ENCODE results near the gene RFC5.
"Not testable (repeated sequence)": the region's sequence is repeated elsewhere in the genome, so short reads cannot be mapped to it uniquely, and the experiment has no call there.

The RFC5 gene

DNA sequence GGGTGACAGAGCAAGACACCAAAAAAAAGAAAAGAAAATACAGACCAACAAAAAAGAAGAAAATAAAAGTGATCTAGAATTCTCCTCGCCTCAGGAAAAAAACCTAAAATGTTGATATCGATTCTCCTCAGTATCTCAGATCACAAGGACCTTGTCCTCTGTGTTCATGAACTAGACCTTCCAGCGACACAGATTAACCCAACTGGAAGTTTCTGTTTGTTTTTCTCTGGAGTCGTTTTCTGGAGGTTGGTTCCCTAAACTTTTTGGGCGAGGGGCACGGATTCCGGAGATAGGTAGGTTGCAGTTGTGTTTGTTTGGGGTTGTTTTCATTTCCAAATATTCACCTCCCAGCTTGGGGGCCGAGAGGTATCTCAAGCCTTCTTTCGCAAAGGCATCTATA, 559 bp upstream of the RFC5 start:
- no peak for DNase-seq

DNA sequence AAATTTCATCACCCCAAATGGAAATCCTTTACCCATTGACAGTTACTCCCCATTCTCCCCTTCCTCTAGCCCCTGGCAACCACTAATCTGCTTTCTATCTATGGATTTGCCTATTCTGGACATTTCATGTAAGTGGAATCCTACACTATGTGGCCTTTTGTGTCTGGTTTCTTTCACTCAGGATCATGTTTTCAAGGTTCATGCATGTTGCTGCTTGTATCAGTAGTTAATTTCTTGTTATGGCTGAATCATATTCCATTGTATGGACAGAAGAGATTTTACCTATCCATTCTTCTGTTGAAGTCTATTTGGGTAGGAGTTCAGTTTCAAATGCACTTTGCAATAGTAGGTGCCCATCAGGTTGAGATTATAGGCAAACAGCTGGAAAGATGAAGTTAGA, 1.4 kb downstream of the RFC5 start:
- no peak for DNase-seq

DNA sequence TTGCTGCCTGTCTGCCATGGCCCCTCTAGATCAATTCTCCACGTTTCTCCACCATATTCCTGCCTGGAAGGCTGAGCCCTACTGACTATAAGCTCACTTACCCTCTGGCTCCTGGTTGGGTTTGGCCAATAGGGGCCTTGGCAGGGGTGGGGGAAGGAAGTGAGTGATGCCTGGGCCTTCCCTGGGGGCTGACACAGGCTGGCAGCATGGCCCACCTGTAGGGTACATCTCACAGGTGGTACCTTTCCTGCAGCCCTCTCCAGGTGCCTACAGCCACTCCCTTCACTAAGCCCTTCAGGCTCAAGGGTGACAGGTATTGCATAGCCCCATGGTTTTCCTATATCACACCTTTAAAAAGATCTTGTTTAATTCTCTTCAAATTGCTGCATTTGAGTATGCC, 3.5 kb downstream of the RFC5 start:
- no peak for DNase-seq

DNA sequence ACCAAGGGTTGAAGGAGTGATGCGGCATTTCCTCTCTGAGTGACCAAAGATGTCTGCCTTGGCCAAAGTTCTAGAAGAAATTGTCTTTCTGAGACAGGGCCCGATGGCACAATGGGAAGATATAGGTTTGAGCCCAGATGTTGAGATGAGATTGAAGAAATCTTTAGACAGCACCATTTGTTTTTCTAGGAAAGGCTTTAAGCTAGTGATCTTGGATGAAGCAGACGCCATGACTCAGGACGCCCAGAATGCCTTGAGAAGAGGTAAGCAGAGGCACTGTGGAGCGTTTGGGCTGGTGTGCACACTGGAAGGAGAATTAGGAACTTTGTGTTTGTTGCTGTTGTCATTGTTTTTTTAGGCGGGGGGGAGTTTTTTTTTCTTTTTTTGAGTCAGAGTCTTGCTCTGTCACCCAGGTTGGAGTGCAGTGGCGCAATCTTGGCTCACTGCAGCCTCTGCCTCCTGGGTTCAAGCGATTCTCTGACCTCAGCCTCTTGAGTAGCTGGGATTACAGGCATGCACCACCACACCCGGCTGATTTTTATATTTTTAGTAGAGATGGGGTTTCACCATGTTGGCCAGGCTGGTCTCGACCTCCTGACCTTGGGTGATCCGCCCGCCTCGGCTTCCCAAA, 5.7 kb downstream of the RFC5 start:
- not testable (repeated sequence) for DNase-seq

DNA sequence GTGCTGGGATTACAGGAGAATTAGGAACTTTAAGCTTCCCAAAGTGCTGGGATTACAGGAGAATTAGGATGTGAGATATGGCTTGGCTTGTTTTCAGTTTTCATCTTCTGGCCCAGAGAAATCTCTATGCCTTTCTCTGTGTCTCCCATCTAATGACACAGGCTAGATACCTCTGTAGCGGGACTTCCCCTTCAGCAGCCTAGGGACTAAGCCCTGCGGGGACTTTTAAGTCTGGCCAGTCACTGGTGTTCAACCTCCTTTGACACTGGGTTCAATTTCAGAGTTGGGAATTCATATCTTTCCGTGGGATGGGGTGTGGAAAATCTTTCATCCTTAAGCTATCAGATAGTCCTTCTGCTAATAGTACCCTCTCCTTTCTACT, 6.2 kb downstream of the RFC5 start:
- DNase-seq: no peak

DNA sequence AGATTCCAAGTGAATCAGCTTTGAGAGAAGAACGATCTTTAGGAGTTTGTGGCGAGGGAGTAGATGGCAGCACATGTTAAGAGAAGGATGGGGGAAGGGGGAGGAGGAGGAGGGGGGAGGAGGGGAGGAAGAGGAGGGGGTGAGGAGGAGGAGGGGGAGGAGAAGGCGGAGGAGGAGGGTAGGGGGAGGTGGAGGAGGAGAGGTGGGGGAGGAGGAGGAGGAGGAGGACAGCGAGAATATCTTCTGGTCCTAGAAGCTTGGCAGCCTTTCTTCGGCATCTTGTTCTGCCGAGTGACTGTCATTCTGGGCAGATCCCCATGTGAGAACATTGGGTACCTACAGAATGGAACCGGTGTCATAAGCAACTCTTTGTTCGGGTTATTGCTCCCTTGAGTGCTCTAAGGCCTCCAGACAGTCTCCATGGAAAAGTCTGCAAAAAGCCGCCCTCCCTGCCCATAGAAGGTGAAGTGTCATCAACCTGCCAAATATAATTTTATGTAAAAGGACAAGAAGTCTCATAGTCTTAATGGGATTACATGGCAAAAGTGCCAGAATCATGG, 6.9 kb downstream of the RFC5 start:
- DNase-seq: no peak

DNA sequence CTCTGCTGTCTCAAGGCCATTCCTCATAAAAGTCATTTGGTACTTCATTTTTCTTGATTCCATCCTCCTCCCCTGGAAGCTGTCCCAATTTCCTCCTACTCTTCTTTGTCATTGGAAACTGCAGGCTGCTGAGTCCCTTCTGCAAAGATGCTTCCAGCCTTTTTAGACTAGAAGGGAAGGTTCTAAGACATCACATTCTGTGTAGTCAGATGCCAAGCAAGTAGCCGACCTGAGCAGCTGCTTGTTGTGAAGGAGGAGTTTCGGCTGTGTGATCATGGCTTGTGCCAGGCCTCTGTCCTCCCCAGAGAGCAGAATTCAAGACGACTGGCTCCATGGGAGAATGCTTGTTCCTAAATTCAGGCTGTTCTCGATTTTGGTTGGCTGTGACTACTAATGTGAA, 8.7 kb downstream of the RFC5 start:
- no peak for DNase-seq

DNA sequence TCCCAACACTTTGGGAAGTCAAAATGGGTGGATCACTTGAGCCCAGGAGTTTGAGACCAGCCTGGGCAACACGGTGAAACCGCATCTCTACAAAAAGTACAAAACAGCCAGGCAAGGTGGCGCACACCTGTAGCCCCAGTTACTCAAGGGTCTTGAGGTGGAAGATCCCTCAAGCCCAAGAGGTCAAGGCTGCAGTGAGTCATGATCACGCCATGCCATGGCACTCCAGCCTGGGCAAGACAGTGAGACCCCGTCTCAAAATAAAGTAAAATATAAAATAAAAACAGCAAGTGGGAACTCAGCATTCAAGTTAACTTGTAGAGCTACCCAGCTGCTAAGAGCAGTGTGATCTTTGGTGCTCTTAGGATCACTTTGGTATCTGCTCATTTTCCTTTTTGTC, 12.7 kb downstream of the RFC5 start:
- DNase-seq: no peak

DNA sequence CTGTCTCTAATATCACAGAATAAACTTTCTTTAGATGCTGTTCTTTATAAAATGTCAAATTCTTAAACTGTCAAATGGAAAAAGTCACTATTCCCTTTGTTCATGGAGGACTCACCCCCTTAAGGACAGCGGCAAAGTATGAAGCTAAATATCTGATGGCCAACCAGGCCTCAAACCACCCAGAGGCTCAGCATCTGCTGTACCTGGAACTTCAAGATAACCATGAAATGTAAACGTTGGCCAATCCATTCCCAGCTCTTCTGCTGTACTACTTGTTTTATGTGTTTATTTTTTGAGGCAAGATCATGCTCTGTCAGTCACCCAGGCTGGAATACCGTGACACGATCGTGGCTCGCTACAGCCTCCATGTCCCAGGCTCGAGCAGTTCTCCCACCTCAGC, 15.7 kb downstream of the RFC5 start:
- no peak for DNase-seq

DNA sequence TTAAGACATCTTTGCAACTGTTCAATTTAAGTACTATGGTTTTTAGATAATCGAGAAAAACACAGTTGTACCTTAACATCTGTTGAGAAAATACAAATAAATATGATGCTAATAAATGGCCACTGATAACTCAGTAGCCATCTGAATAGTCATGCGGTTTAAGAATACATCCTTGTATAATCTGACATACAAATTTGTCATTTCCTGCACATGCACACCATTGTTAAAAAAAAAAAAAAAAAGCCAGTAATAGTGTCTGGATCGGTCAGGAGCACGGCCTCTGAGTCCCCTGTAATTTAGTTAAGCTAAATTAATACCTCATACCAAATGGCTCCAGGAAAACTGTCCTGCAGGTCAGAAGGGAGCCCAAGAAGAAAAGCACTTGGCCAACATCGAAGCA, 16.8 kb downstream of the RFC5 start:
- DNase-seq: no peak

DNA sequence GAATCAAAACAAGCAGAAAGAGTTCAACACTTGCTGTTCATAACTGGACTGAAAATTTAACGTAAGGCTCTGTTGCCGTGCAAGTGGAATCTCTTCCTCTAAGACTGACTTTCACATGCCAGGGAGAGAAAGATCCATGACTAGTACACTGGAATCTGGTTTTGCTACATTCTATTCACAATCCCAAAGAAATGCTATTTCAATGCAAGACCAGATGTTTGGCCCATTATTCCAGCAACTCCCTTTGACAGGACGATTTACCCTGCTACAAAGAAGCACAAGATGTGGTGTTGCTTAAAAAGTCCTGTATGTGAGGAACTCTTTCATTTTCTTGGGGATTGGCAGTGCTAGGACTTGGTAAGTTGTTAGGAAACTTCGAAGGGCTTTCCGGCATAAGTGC, 17.4 kb downstream of the RFC5 start:
- no peak for DNase-seq

DNA sequence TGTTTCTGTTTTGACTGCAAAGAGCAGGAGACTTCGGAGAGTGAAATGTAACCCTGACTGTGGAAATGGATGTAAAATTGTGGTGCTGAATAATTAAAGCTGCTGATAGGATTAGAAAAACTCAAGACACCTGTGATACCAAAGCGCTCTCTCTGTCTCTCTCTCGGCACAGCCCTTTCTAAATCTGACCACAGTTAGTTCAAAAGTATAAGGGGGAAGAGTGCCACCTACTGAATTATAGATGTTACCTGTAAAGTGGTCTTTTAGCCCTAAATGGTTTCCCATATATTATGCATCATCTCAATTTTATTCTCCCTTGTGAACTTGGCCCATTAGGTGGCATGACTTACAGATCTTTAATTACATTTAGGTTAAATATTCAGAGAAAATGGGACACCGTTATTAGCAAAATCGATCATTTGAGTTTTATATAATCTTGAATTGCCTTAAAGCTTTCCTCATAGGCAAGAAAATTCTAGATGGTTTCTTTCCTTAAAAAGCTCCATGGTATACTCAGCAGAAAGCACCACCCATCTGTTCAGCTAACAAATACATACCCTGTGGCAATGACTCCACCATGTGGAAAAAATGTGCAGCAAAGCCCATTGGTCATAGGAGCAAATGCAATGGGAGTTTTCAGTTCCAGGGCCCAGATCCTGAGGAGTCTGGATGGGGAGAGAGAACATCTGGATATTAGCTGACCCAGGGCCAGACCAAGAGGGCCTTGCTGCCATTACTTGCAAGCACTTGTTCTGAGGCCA, 18.1 kb downstream of the RFC5 start:
- no peak for DNase-seq

DNA sequence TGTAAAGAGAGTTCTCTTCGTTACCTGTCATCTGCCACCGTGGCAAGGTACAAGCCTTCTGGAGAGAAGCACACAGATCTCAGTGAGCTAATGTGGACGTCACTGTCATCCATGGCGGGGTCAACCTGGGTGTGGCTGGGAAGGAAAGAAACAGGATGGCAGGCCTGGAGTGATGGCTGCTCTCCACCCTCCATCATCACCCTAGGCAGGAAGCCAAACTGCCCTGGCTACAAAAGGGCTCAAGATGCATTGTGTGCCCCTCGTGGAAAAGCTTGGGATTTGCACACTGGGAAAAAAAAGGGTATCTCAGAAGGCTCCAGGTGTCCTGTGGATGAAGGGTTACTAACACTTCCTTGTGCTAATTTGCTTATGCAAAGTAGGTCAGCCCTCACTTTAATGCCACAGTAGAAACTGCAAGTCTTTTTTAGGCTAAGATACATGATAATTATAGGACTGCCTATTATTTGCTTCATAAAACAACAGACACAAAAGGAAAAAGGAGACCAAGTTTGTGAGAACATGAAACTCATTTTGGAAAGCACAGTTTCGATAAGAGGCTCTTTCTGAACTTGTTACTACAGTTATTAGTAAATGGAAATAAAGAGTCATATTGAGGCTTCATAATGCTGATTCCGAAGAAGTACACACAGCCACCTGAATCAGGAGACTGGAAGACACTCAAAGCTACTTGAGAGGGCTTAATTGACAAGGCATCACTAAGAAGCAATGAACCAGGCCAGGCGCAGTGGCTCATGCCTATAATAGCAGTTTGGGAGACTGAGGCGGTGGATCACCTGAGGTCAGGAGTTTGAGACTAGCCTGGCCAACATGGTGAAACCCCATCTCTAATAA, 18.9 kb downstream of the RFC5 start:
- DNase-seq: no peak

DNA sequence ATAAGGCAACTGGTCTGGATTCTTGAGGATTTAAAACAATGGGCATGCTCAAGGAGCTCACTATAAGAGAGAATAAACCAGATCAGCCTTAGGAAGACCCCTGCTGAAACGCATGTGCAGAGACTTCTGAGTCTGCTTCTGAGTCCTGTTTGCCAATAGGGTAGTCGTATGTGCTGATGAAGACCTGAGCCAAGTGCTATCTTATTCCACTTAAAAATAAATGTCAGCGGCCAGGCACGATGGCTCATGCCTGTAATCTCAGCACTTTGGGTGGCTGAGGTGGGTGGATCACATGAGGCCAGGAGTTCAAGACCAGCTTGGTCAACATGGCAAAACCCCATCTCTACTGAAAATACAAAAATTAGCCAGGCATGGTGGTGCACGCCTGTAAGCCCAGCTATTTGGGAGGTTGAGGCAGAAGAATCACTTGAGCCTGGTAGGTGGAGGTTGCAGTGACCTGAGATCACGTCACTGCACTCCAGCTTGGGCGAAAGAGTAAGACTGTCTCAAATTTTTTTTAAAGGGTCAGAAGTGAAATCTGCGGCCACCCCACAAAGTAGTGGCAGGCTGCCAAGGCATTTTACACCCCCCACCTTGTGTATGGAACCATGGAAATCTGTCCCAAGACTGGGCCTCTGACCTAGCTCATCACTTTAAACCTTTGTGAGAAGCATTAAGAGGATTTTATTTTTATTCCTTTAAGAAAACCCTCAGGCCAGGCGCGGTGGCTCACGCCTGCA, 20.3 kb downstream of the RFC5 start:
- DNase-seq: no peak

DNA sequence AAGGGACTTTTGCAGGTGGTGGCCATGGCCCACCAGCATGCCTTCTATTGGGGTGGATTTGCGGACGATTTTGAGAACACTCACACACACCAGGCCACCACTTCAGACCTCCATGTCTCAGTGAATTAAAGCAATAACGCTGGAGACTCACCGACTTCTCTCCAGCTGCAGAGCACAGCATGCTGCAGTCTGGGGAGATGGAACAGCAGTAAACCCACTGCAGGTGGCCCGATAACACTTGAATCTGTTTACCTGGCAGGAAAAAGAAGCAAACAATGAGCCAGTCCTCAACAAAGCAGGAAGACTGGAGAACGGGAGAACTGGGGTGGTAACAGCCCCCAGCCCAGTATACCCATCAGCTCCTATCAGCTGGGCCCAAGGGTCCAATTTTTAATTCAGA, 21.6 kb downstream of the RFC5 start:
- no peak for DNase-seq

DNA sequence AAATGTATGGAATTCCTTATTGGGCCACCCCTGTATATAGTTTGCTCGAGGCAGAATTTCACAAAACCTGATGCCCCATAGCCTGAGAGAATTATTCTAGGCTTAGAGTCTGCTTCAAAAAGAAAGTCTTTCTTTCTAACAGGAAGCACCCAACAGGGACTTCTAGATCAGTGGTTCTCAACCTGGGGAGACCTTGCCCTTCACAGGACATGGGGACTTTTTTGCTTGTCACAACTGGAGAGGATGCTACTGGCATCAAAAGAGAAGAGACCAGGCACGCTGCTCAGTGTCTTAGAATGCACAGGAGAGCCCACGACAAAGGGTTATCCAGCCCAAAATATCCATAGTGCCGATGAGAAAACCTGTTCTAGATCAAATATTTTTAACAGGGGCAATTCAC, 25.6 kb downstream of the RFC5 start:
- no peak for DNase-seq

DNA sequence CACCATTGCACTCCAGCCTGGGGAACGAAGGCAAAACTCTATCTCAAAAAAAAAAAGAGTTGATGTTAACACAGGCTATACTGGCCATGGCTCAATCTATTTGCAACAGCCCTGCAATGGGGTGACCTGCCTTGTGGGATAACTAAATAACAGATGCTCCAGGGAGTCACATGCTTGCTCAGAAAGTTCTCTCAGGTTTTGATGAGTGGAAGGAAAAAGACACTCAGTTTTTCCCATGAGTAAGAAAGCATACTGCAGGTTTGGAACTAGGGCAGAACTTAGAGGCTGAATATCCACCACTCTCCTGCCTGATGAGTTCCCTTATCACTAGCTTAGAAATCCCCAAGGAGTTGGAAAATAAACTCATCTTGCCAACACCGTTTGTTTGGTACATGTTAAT, 27.6 kb downstream of the RFC5 start:
- no peak for DNase-seq

DNA sequence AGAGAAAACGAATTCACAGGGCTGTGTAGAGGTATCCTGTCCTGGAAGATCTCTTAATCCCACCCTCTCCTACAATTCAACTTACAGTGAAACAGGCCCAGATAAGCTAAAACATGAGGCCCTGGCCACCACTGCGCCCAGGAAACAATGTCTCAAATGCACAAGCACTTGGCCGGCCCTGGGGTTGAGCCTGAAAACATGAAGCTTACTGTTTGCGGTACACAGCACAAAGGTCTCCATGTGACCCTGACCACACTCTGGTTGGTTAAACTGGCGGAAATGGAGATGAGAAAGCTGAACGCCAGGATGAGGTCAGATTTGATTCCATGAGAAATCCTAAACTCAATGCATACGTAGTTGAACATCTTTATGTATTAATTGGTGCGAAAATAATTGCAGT, 28.1 kb downstream of the RFC5 start:
- DNase-seq: no peak

DNA sequence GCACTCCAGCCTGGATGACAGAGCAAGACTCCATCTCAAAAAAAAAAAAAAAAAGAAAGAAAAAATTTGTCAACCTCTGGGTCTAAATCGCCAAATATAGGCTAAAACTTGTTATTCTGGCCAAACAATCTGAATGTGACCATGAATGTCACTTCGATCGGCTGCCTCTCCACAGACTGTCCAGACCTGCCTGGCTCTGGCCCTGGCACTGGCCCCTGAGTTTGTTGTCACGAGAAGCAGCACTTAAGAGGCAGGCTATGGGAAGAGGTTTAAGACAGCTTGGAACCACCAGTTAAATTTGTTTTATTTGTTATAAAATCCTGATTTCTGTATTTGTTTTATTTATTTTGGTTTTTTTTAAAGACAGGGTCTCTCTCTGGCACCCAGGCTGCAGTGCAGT, 29.9 kb downstream of the RFC5 start:
- no peak for DNase-seq

DNA sequence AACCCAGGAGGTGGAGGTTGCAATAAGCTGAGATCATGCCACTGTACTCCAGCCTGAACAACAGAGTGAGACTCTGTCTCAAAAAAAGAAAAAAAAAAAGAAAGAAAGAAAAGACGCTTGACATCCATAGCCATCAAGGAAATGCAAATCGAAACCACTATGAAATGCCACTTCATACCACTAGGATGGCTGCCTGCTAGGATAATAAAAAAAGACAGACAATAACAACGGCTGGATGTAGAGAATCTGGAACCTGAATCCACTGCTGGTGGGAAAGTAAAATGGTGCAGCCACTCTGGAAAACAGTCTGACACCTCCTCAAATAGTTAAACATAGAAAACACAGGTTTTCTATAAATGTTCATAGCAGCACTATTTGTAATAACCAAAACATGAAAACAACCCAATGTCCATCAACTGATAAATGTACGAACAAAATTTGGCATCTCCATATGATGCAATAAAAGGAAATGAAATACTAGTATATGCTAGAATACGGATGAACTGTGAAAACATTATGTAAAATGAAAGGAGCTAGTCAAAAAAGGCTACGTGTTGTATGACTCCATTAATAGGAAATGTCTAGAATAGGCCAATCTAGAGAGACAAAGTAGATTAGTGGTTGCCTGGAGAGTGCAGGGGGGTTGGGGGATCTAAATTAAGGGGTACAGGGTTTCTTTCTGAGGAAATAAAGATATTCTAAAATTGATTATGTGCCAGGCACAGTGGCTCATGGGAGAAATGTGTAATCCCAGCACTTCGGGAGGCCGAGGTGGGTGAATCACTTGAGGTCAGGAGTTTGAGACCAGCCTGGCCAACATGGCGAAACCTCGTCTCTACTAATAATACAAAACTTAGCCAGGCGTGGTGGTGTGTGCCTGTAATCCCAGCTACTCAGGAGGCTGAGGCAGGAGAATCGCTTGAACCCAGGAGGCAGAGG, 34.7 kb downstream of the RFC5 start:
- no peak for DNase-seq

DNA sequence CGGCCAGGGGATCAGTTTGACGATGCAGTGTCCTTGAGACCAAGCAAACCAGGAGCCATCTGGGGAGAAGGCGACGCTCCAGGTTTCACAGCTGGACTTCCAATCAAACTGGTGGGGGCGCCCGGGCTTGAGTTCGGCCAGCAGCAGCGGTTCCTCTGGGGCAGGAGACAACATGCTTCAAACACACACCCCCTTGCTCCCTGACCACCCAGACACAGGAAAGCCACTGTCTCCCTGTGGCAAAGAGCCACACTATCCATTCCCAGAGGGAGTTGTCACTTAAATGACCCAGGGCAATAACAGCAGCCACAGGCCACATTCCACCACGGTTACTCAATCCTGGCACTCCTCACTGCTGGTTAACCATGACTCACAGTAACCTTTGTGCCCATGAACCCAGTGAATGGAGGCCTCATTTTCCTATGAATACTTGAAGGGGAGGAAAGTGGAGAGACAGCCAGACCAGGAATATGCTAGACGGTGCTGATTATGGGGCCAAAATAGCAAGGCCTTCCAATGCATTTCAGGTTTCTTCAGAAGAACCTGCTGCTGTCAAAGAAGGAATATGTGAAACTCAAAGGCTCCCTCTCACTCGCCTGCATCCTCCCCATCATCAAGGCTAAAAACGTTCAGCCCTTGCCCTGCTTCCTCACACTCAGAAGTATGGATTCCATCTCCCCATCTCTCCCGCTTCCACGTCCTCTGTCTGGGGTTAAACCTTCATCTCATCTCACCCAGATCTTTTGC, 36.0 kb downstream of the RFC5 start:
- DNase-seq: no peak
